Memory B cell (primary cell): Measurements from ENCODE around the gene MORC1.
A peak's percentile ranks its signal among the peaks of the same experiment; 100 is the strongest.
"Not testable (repeated sequence)": the region's sequence is repeated elsewhere in the genome, so short reads cannot be mapped to it uniquely, and the experiment has no call there.

Source experiments
- ATAC-seq: fragments of 150-1000 bp; cut with Tn5 transposase; 2 replicates; pipeline ENCODE4 v1.10.0; 2021; ENCODE audit warnings: low read depth, mild to moderate bottlenecking, moderate library complexity
- DNase-seq, 2 donors: peaks; one replicate each; pipeline ENCODE4 v3.0.0; 2022; ENCODE audit warnings: low spot score in 2 of 2
- H3K27ac Mint-ChIP-seq: one replicate; pipeline ENCODE4 v1.8.0; 2022; ENCODE audit warnings: mild to moderate bottlenecking, moderate library complexity, mixed read lengths
- H3K27me3 Mint-ChIP-seq: one replicate; pipeline ENCODE4 v1.8.0; 2022; ENCODE audit warnings: mixed read lengths
- H3K36me3 Mint-ChIP-seq: one replicate; pipeline ENCODE4 v1.8.0; 2022; ENCODE audit warnings: mild to moderate bottlenecking, mixed read lengths
- H3K4me1 Mint-ChIP-seq: one replicate; pipeline ENCODE4 v1.8.0; 2022; ENCODE audit warnings: mixed read lengths
- H3K4me3 Mint-ChIP-seq: one replicate; pipeline ENCODE4 v1.8.0; 2022; ENCODE audit warnings: mild to moderate bottlenecking, moderate library complexity, mixed read lengths
- H3K9me3 Mint-ChIP-seq: one replicate; pipeline ENCODE4 v1.8.0; 2022; ENCODE audit warnings: mixed read lengths

MORC1 gene

GRCh38 chr3:109081746-109082510 lies 36.0 kb downstream of the MORC1 start:
- Mint-ChIP-seq H3K9me3 (peaks cover 7% of the 10 kb centered on the region), H3K27me3 (peaks cover 8% of the 10 kb centered on the region), H3K4me3 (no peak overlapping the region), H3K4me1 (no peaks in the 10 kb centered on the region), H3K36me3 (peaks cover 4% of the 10 kb centered on the region), H3K27ac (no peak overlapping the region)
- peak; percentile 86 for ATAC-seq
- DNase-seq: peak; percentile 24 to 26

DNA sequence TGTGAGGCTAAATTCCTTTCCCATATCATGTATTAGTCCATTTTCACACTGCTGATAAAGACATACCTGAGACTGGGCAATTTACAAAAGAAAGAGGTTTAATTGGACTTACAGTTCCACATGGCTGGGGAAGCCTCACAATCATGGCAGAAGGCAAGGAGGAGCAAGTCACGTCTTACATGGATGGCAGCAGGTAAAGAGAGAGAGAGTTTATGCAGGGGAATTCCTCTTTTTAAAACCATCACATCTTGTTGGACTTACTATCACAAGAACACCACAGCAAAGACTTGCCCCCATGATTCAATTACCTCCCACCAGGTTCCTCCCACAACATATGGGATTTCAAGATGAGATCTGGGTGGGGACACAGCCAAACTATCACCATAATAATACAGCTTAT lies 37.8 kb downstream of the MORC1 start:
- not testable (repeated sequence) for H3K9me3 Mint-ChIP-seq, H3K4me1 Mint-ChIP-seq, DNase-seq, H3K27ac Mint-ChIP-seq, ATAC-seq, H3K36me3 Mint-ChIP-seq, H3K4me3 Mint-ChIP-seq
- H3K27me3 Mint-ChIP-seq: peaks cover 11% of the 10 kb centered on the region

DNA sequence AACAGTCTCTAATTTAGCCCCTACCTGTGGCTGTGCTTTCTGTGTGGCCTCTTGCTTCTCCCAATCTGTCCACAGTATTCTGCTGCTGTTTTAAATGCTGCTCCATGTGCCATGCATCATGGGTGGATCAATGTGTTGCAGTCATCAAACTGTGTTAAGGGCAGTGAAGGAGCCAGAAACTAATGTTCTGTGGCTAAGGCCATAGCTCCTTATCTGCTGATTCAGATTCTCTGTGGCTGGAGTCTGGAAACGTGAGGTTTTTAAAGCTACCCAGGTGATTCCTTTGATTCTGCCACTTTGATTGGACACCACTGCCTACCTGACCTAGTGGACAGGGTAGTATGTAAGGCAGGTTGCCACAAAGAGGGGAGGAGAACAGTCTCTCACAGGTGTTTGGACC lies 44.8 kb downstream of the MORC1 start:
- ATAC-seq (no peak), DNase-seq (no peak)
- no peak overlapping the region for H3K27ac Mint-ChIP-seq
- no peaks in the 10 kb centered on the region for H3K36me3 Mint-ChIP-seq
- H3K27me3 Mint-ChIP-seq: peaks cover 14% of the 10 kb centered on the region
- no peaks in the 10 kb centered on the region for H3K9me3 Mint-ChIP-seq
- no peak overlapping the region for H3K4me3 Mint-ChIP-seq
- H3K4me1 Mint-ChIP-seq: peaks cover 9% of the 10 kb centered on the region

DNA sequence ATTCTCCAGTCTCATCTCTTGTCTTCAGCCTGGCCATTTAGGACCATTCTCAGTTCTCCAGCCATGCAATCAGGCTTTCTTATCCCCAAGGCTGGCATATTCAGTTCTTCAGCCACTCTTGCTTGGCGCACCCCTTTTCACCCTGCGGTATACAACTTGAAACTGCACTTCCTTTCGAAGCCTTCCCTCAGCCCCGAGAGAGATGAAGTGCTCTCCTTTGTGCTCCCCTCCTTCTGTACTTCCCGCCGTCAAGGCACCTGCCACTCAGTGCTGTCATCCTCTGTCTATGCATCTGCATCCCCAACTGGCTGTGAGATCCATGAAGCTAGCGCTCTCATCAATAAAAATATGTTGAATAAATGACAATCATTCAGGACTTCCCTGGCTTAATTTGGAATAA lies 45.7 kb downstream of the MORC1 start:
- DNase-seq: no peak
- H3K27ac Mint-ChIP-seq: no peak overlapping the region
- peaks cover 14% of the 10 kb centered on the region for H3K27me3 Mint-ChIP-seq
- no peaks in the 10 kb centered on the region for H3K36me3 Mint-ChIP-seq
- peak overlapping the region; percentile 28 for H3K4me3 Mint-ChIP-seq
- peaks cover 9% of the 10 kb centered on the region for H3K4me1 Mint-ChIP-seq
- no peaks in the 10 kb centered on the region for H3K9me3 Mint-ChIP-seq
- ATAC-seq: no peak

GRCh38 chr3:109071350-109072142 lies 46.4 kb downstream of the MORC1 start:
- H3K27me3 Mint-ChIP-seq: peaks cover 13% of the 10 kb centered on the region
- no peak overlapping the region for H3K27ac Mint-ChIP-seq
- no peak for DNase-seq
- peaks cover 9% of the 10 kb centered on the region for H3K4me1 Mint-ChIP-seq
- no peak overlapping the region for H3K4me3 Mint-ChIP-seq
- H3K9me3 Mint-ChIP-seq: no peaks in the 10 kb centered on the region
- ATAC-seq: no peak
- no peaks in the 10 kb centered on the region for H3K36me3 Mint-ChIP-seq

DNA sequence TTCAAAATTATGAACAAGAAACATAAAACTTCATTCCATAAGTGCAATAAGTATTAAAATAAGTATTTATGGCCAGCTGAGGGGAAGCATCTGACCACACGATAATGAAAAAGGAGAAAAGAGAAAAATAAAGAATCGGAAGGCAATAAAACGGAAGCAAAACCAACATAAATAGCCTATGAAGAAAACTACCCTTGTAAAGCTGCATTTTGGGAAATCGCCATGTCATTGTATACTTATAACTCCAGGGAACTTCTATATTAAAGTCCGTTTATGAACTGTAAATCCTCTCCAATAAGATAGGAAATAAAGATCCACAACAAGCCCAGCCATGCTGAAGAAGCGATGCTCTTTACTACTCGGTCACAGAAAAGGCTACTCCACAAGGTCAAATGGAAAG lies 47.7 kb downstream of the MORC1 start:
- no peaks in the 10 kb centered on the region for H3K36me3 Mint-ChIP-seq

GRCh38 chr3:109066864-109067263 lies 51.1 kb downstream of the MORC1 start:
- Mint-ChIP-seq H3K27ac (no peak overlapping the region), H3K27me3 (peaks cover 5% of the 10 kb centered on the region), H3K4me1 (peaks cover 4% of the 10 kb centered on the region), H3K36me3 (no peaks in the 10 kb centered on the region), H3K4me3 (no peak overlapping the region), H3K9me3 (no peaks in the 10 kb centered on the region)
- ATAC-seq: no peak
- DNase-seq: no peak

More for the DNA sequence above, 47.7 kb downstream of the MORC1 start:
- Mint-ChIP-seq H3K4me3 (no peak overlapping the region), H3K27ac (no peak overlapping the region), H3K27me3 (peaks cover 8% of the 10 kb centered on the region), H3K4me1 (peaks cover 9% of the 10 kb centered on the region), H3K9me3 (no peaks in the 10 kb centered on the region)
- no peak for ATAC-seq
- no peak for DNase-seq

GRCh38 chr3:109059264-109059663 lies 58.7 kb downstream of the MORC1 start:
- H3K4me1 Mint-ChIP-seq: peaks cover 4% of the 10 kb centered on the region
- DNase-seq: no peak
- peaks cover 2% of the 10 kb centered on the region for H3K27me3 Mint-ChIP-seq
- no peaks in the 10 kb centered on the region for H3K9me3 Mint-ChIP-seq
- H3K36me3 Mint-ChIP-seq: no peaks in the 10 kb centered on the region
- H3K4me3 Mint-ChIP-seq: peak overlapping the region; percentile 5
- ATAC-seq: peak; percentile 69
- H3K27ac Mint-ChIP-seq: no peak overlapping the region

- DNase-seq (no peak), ATAC-seq (no peak)
- Mint-ChIP-seq H3K27me3 (peaks cover 2% of the 10 kb centered on the region), H3K4me1 (peaks cover 4% of the 10 kb centered on the region), H3K9me3 (peaks cover 5% of the 10 kb centered on the region), H3K27ac (no peak overlapping the region), H3K4me3 (no peak overlapping the region), H3K36me3 (peaks cover 2% of the 10 kb centered on the region)
Observed at GRCh38 chr3:109057616-109058015, 60.3 kb downstream of the MORC1 start.

GRCh38 chr3:109057056-109057455 lies 60.9 kb downstream of the MORC1 start:
- peaks cover 4% of the 10 kb centered on the region for H3K4me1 Mint-ChIP-seq
- no peak for DNase-seq
- H3K36me3 Mint-ChIP-seq: peaks cover 2% of the 10 kb centered on the region
- H3K4me3 Mint-ChIP-seq: no peak overlapping the region
- no peak for ATAC-seq
- no peak overlapping the region for H3K27ac Mint-ChIP-seq
- peaks cover 2% of the 10 kb centered on the region for H3K27me3 Mint-ChIP-seq
- H3K9me3 Mint-ChIP-seq: peaks cover 5% of the 10 kb centered on the region

DNA sequence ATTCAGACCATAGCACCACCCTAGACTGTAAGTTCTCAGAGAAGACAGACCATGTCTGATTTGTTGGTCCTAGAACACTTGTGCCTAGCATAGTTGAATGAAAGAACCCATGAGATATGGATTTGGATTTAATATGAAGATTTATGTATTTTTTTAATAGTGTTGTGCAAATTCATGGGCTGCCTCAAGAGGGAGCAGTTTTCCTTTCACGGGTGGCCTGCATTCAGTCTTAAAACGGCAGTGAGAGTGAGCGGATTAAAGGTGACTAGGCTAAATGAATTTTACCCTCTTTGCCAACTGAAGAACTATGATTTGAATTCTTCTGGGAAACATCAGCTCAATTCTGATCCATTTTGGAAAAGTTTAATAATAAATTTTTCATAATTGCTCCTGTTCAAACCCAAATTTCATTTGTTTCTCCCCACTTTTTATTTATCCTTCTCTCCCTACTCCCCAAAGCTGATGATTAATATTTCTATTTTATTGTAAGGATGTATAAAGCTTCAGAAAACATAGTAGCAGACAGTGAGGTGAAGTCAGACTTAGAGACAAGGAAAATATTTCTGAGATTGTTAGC lies 67.3 kb downstream of the MORC1 start:
- ATAC-seq (no peak), DNase-seq (peak in 1 of 2 donors; percentile 2)
- peaks cover 2% of the 10 kb centered on the region for H3K36me3 Mint-ChIP-seq
- peaks cover 5% of the 10 kb centered on the region for H3K9me3 Mint-ChIP-seq
- no peaks in the 10 kb centered on the region for H3K4me1 Mint-ChIP-seq
- no peaks in the 10 kb centered on the region for H3K27me3 Mint-ChIP-seq
- no peak overlapping the region for H3K4me3 Mint-ChIP-seq
- no peak overlapping the region for H3K27ac Mint-ChIP-seq

- H3K9me3 Mint-ChIP-seq: no peaks in the 10 kb centered on the region
- H3K4me3 Mint-ChIP-seq: no peak overlapping the region
- ATAC-seq: no peak
- H3K36me3 Mint-ChIP-seq: no peaks in the 10 kb centered on the region
- H3K27ac Mint-ChIP-seq: no peak overlapping the region
- H3K4me1 Mint-ChIP-seq: no peaks in the 10 kb centered on the region
- no peaks in the 10 kb centered on the region for H3K27me3 Mint-ChIP-seq
- DNase-seq: no peak
Observed at GRCh38 chr3:109047366-109047765, 70.6 kb downstream of the MORC1 start.

DNA sequence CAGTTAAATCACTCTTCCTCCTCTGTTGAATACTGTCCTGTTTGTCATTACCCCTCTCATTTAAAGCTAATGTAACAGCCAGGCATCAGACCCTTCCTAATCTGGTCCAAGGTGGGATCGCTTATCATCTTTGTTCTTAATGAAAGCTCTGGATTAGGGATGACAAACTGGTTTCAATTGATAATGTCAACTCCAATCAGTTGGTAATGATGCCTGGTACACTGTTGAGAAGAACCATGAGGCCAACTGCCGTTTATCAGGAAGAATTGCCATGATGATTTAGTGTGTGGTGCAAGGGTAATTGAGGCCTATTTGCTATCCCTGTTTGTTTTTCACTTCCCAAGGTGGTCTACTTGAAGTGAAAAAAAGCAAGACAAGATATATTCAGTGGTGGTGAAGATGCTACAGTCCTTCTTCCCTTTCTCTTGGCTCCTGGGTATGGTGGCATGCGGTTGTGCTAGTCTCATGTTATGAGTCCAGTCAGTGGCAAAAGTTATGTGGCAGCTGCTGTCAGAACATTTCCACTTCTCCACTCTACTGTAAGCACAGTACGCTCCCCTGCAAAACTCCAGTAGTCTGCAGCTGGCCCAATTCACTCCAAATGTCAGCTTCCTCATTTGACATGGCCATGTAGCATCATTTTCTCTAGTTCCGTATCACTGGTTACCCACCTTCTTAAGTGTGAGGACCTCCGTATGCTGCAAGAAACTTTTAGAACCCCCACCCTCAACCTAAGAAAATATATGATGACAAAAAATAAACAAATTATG lies 72.5 kb downstream of the MORC1 start:
- Mint-ChIP-seq H3K4me1 (no peaks in the 10 kb centered on the region), H3K27ac (no peak overlapping the region), H3K36me3 (no peaks in the 10 kb centered on the region), H3K27me3 (no peaks in the 10 kb centered on the region), H3K9me3 (no peaks in the 10 kb centered on the region), H3K4me3 (no peak overlapping the region)
- DNase-seq (no peak), ATAC-seq (no peak)

DNA sequence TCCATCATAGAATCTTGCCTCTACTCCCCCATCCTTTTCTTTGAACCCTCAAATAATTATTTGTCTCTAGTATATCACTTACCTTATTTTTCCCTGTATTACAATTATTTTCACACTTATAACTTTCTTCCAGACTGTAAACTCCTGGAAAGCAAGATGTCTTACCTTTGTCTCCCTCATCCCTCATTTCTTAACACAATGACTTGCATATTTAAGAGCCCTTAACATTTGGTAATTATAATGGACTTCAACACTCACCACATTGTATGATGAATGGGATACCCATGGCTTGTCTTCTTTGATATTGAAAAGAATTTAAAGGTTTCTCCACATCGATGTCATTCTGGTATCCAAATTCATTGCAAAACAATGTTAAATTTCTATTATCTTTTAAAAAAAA lies 82.9 kb downstream of the MORC1 start:
- no peak overlapping the region for H3K27ac Mint-ChIP-seq
- no peaks in the 10 kb centered on the region for H3K36me3 Mint-ChIP-seq
- H3K27me3 Mint-ChIP-seq: peaks cover 8% of the 10 kb centered on the region
- no peak overlapping the region for H3K4me3 Mint-ChIP-seq
- no peaks in the 10 kb centered on the region for H3K4me1 Mint-ChIP-seq
- DNase-seq (no peak), ATAC-seq (no peak)
- peaks cover 2% of the 10 kb centered on the region for H3K9me3 Mint-ChIP-seq
